Activated T-helper 9 cell treated with anti-CD3 and anti-CD28 coated beads, Interleukin-2, amount 50 U/mL, for 16 hours (primary cell): Measurements from ENCODE around the gene ALK.

Experiments used
- DNase-seq: peaks from one replicate; pipeline ENCODE4 v3.0.0-alpha.2; 2020; ENCODE audit warnings: low read depth

Gene ALK

GRCh38 chr2:29527947-29528346, 393.4 kb downstream of the ALK start:
- DNase-seq = no peak

GRCh38 chr2:29526587-29527586, 394.5 kb downstream of the ALK start:
- DNase-seq = no peak

DNA sequence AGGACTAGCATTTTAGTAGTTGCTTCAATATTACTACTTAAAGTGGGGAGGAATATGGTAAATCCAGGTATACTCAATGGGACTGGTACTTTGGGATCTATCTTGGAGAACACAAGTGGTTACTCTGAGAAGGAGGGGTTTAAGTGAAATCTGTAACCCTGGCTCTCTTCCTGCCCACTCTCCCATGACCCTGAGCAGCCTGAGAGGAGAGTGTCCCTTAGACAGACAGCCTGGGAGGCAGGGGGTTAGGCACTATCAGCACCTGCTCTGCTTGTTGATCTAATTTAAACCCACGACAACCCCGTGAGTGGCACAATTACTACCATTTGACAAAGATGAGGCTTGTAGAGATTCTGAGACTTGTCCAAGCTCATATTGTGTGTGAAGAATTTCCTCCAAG, 395.5 kb downstream of the ALK start:
- no peak for DNase-seq

GRCh38 chr2:29524652-29525051, 396.7 kb downstream of the ALK start:
- DNase-seq = no peak

- DNase-seq = no peak
These were observed 398.3 kb downstream of the ALK start for GRCh38 chr2:29522951-29523669.

- no peak for DNase-seq
These were observed 401.4 kb downstream of the ALK start for GRCh38 chr2:29520001-29520400.

GRCh38 chr2:29519338-29519925, 402.0 kb downstream of the ALK start:
- DNase-seq = no peak

- no peak for DNase-seq
These were observed 402.6 kb downstream of the ALK start for GRCh38 chr2:29518646-29519337.

- no peak for DNase-seq
These were observed 403.4 kb downstream of the ALK start for GRCh38 chr2:29518010-29518409.

- no peak for DNase-seq
These were observed 404.0 kb downstream of the ALK start for GRCh38 chr2:29517413-29517812.

- DNase-seq = no peak
These were observed 404.6 kb downstream of the ALK start for GRCh38 chr2:29516767-29517166.

DNA sequence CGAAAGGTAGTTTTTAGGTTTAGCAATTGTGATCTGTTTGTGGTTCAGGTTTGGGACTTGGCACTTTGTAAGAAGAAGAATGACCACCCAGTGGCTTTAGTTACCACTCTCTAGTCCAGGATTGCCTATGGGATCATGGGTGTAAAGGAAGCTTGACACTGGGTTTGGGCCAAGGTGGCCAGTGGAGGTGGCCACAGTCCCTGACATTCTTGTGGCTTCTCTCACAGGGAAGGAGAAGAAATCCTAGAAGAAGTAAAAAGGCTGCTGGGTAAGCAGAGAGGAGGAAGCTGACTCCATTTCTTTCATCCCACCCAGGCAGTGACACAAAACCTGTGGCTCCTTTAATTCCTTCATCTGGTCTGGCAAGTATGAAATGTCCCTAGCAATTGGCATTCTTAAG, 411.5 kb downstream of the ALK start:
- DNase-seq = no peak

- DNase-seq = no peak
These were observed 412.0 kb downstream of the ALK start for GRCh38 chr2:29509397-29509796.

- DNase-seq = no peak
These were observed 416.6 kb downstream of the ALK start for GRCh38 chr2:29504746-29505145.

DNA sequence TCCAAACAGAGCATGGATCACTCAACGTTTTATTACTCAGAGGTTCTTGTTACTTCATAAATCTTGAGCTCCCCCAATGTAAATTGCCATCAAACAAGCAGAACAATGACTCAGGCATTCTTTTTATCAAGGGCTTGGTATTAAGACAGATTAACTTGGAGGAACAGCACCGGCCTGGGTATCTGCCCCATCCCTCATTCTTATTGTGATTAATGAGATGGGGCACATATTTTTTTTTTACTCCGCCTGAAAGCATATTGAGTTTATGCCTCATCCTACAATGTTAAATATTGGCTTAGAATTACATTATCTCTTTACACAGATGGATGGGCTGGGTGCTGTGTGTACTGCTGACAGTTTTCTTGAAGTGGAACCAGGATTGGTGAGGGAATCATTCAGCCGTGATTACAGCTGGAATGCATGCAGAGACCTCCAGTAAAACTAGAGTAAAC, 418.9 kb downstream of the ALK start:
- DNase-seq = no peak

GRCh38 chr2:29497375-29497774, 424.0 kb downstream of the ALK start:
- no peak for DNase-seq

GRCh38 chr2:29496198-29496597, 425.2 kb downstream of the ALK start:
- DNase-seq = no peak

GRCh38 chr2:29495536-29496060, 425.8 kb downstream of the ALK start:
- DNase-seq = no peak

GRCh38 chr2:29495068-29495467, 426.3 kb downstream of the ALK start:
- no peak for DNase-seq

GRCh38 chr2:29492701-29493100, 428.7 kb downstream of the ALK start:
- DNase-seq = no peak

DNA sequence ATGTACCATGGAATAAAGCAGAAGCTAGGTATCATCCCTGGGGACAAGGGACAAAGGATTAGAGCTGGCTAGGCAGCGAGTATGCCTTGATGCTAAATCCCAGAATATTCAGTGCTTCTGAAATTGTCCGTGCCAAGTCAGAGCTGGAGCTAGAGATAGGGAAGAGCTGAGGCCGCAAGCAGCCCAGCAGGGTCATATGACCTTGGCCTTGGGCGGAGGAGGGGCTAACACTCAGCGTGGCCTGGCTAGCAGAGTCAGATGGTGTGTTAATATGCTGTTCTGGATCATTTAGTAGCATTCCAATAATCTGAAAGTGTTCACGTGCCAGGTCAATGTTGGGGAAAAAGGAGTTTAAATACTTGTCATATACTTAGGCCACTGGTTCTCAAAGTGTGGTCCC, 431.3 kb downstream of the ALK start:
- DNase-seq = no peak

DNA sequence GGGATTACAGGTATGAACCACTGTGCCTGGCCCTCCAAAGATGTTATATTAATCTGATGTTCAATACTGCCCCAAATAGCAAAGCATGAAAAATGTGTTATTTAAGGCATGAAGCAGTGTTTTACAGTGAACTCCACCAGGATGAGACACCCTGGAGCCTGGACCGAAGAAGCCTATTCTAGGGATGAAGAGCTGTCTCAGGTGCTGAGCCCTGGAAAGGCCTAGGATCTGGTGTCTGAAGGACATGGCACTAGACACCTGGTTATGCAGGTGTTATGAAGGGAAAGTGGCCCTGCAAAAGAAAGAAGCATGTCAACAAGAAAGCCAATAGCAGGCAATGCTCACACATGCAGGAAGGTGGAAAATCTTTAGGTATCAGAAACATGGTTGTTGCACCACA, 431.8 kb downstream of the ALK start:
- DNase-seq = no peak
